Measurements from ENCODE around the gene ETNK1. TPM values are rescaled to one million over a fixed set of nuclear protein-coding genes. Genes with fewer than 3 reads are reported as not detected.
A peak's percentile ranks its signal among the peaks of the same experiment; 100 is the strongest.
"Not testable (repeated sequence)": the region's sequence is repeated elsewhere in the genome, so short reads cannot be mapped to it uniquely, and the experiment has no call there.

Gene ETNK1
- total RNA-seq, 1 donor from 2014 or later = 53.9 TPM

DNA sequence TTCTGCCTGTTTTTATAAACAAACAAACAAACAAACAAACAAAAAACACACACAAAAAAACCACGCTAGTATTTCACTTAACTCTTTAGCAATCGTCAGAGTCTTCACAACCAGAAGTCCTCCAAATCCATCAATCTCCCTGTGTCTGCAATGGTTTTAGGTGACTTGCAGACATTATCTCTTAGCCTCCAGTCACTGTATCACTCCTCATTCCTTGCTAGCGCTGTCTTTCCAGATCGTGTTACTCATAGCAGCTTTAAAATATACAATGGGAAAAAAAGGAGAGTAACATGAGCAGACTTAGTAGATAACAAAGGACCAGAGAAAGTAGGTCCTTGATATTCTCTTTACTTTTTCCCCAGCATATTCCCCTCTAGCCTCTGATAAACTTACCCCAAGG is 15.5 kb upstream of the ETNK1 start:
- Mint-ChIP-seq H3K4me3 (no peak overlapping the region), H3K27me3 (ENCODE audit: insufficient read depth, low read depth) (peaks cover 2% of the 10 kb centered on the region), H3K27ac (no peak overlapping the region), H3K36me3 (no peaks in the 10 kb centered on the region), H3K9me3 (peaks cover 23% of the 10 kb centered on the region), H3K4me1 (no peaks in the 10 kb centered on the region)
- TF ChIP-seq EZH2phosphoT487 (IDR thresholded peaks at IDR 0.05) (no peak), EZH2 (IDR thresholded peaks at IDR 0.05) (no peak)
- TF ChIP-seq, protein P1, sequence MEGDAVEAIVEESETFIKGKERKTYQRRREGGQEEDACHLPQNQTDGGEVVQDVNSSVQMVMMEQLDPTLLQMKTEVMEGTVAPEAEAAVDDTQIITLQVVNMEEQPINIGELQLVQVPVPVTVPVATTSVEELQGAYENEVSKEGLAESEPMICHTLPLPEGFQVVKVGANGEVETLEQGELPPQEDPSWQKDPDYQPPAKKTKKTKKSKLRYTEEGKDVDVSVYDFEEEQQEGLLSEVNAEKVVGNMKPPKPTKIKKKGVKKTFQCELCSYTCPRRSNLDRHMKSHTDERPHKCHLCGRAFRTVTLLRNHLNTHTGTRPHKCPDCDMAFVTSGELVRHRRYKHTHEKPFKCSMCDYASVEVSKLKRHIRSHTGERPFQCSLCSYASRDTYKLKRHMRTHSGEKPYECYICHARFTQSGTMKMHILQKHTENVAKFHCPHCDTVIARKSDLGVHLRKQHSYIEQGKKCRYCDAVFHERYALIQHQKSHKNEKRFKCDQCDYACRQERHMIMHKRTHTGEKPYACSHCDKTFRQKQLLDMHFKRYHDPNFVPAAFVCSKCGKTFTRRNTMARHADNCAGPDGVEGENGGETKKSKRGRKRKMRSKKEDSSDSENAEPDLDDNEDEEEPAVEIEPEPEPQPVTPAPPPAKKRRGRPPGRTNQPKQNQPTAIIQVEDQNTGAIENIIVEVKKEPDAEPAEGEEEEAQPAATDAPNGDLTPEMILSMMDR (IDR thresholded peaks at IDR 0.05) = no peak
- no peaks in the 10 kb centered on the region for H3K9me3 ChIP-seq (ENCODE audit: low read depth)
- no peak overlapping the region for H3K9ac ChIP-seq
- no peaks in the 10 kb centered on the region for H3F3A ChIP-seq (ENCODE audit: low read depth)
- H3K4me2 ChIP-seq = no peak overlapping the region
- H4K20me1 ChIP-seq (ENCODE audit: low read depth) = no peaks in the 10 kb centered on the region
- H3K4me3 ChIP-seq = no peak overlapping the region
- H3K27ac ChIP-seq = no peak overlapping the region
- no peak for DNase-seq (ENCODE audit: low spot score)
- peak overlapping the region; percentile 46 for H2AFZ ChIP-seq (replicated peaks)
- no peaks in the 10 kb centered on the region for H3K79me2 ChIP-seq (ENCODE audit: low read depth)
- H3K27me3 ChIP-seq = no peaks in the 10 kb centered on the region
- no peaks in the 10 kb centered on the region for H3K36me3 ChIP-seq
- H3K4me1 ChIP-seq = no peaks in the 10 kb centered on the region

DNA sequence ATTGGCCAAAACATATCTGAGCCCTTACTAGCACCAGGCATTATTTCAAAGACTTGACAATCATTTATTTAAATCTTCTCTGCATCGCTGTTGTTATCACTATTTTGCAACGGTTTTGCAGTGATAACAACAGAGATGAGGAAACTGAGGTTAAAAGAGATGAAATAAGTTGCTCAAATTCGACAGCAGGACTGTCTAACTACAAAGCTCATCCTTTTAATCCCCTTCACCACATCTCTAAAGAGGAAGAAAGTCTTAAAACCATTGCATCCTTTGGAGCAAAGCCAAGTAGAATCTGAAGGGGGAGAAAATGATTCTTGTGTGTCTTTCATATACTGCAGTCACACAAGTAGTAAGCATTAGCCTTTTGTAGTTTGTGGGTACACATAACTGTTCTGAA is 14.8 kb upstream of the ETNK1 start:
- TF ChIP-seq EZH2 (IDR thresholded peaks at IDR 0.05) (no peak), EZH2phosphoT487 (IDR thresholded peaks at IDR 0.05) (no peak)
- TF ChIP-seq, protein P1 (IDR thresholded peaks at IDR 0.05) = no peak
- Histone ChIP-seq H3K9ac (no peak overlapping the region), H3K27me3 (no peaks in the 10 kb centered on the region), H3K79me2 (ENCODE audit: low read depth) (no peaks in the 10 kb centered on the region), H3K9me3 (ENCODE audit: low read depth) (no peaks in the 10 kb centered on the region), H3K27ac (no peak overlapping the region), H2AFZ (replicated peaks) (no peak overlapping the region), H3K4me2 (no peak overlapping the region), H3K36me3 (no peaks in the 10 kb centered on the region), H3K4me3 (no peak overlapping the region), H4K20me1 (ENCODE audit: low read depth) (no peaks in the 10 kb centered on the region), H3F3A (ENCODE audit: low read depth) (no peaks in the 10 kb centered on the region), H3K4me1 (no peaks in the 10 kb centered on the region)
- Mint-ChIP-seq H3K9me3 (peaks cover 29% of the 10 kb centered on the region), H3K27me3 (ENCODE audit: insufficient read depth, low read depth) (peaks cover 2% of the 10 kb centered on the region), H3K4me3 (no peak overlapping the region), H3K4me1 (no peaks in the 10 kb centered on the region), H3K27ac (no peak overlapping the region), H3K36me3 (no peaks in the 10 kb centered on the region)
- DNase-seq (ENCODE audit: low spot score) = no peak

DNA sequence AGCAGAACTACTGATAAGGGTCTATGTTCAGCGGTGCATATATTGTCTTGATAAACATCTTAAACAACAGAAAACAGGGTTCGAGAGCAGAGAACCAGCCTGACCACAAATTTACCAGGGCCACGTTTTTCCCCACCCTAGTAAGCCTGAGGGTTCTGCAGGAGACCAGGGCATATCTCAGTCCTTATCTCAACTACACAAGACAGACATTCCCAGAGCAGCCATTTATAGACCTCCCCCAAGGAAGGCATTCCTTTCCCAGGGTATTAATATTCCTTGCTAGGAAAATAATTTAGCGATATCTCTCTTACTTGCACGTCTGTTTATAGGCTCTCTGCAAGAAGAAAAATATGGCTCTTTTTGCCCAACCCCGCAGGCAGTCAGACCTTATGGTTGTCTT is 12.1 kb upstream of the ETNK1 start:
- H3K36me3 ChIP-seq; H3K9me3 ChIP-seq (ENCODE audit: low read depth); H3K4me1 Mint-ChIP-seq; H3K36me3 Mint-ChIP-seq; H4K20me1 ChIP-seq (ENCODE audit: low read depth); H3F3A ChIP-seq (ENCODE audit: low read depth); H3K9ac ChIP-seq; H3K4me1 ChIP-seq; H3K27me3 ChIP-seq; H3K79me2 ChIP-seq (ENCODE audit: low read depth); H3K27ac ChIP-seq; H3K4me3 Mint-ChIP-seq; H3K4me2 ChIP-seq; H3K27me3 Mint-ChIP-seq (ENCODE audit: insufficient read depth, low read depth); H3K27ac Mint-ChIP-seq; H2AFZ ChIP-seq (replicated peaks); DNase-seq (ENCODE audit: low spot score); H3K4me3 ChIP-seq: not testable (repeated sequence)
- peaks cover 39% of the 10 kb centered on the region for H3K9me3 Mint-ChIP-seq

DNA sequence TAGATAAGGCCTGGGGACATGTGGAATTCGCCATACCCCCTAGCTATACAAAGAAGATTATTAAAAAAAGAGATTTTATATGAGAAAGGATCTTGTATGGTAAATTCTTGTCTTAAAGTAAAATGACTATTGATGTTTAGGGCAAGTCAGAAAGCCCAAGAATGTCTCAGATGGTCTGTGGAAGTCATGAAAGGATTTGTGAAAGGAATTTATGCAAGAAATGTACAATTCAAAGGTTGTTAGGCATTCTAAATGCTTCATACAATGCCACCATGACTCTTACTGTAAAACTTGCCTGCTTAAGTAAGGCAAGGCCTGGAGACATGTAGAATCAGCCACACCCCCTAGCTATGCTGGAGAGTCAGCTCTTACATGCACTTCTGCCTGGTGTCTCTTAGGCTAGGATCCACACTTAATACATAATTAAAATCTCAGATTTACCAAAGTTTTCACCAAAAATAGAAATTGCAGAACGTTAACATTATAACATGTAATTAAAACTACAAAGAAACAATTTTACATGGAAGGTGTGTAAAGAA is 8.9 kb upstream of the ETNK1 start:
- Histone ChIP-seq H2AFZ (replicated peaks) (no peak overlapping the region), H3F3A (ENCODE audit: low read depth) (no peaks in the 10 kb centered on the region), H3K27ac (no peak overlapping the region), H3K9ac (no peak overlapping the region), H3K27me3 (no peaks in the 10 kb centered on the region), H3K9me3 (ENCODE audit: low read depth) (no peaks in the 10 kb centered on the region), H3K79me2 (ENCODE audit: low read depth) (no peaks in the 10 kb centered on the region), H3K4me2 (no peak overlapping the region), H4K20me1 (ENCODE audit: low read depth) (no peaks in the 10 kb centered on the region), H3K4me3 (no peak overlapping the region), H3K36me3 (no peaks in the 10 kb centered on the region), H3K4me1 (no peaks in the 10 kb centered on the region)
- no peak for TF ChIP-seq EZH2 (IDR thresholded peaks at IDR 0.05)
- TF ChIP-seq, protein P1 (IDR thresholded peaks at IDR 0.05) = no peak
- TF ChIP-seq EZH2phosphoT487 (IDR thresholded peaks at IDR 0.05) = no peak
- DNase-seq (ENCODE audit: low spot score) = no peak
- H3K4me3 Mint-ChIP-seq = no peak overlapping the region
- no peaks in the 10 kb centered on the region for H3K36me3 Mint-ChIP-seq
- H3K4me1 Mint-ChIP-seq = no peaks in the 10 kb centered on the region
- no peak overlapping the region for H3K27ac Mint-ChIP-seq
- peaks cover 39% of the 10 kb centered on the region for H3K9me3 Mint-ChIP-seq
- peaks cover 2% of the 10 kb centered on the region for H3K27me3 Mint-ChIP-seq (ENCODE audit: insufficient read depth, low read depth)

All from neural progenitor cell (in vitro differentiated cells).